Choroid plexus epithelial cell (primary cell): ENCODE data around the gene OSTF1.

Experiments used
- DNase-seq: peaks from one replicate; pipeline ENCODE4 v3.0.0-alpha.2; 2010; ENCODE audit warnings: low read depth
- H3K4me3 ChIP-seq: 2 replicates; pipeline ENCODE4 v1.5.1; 2011; ENCODE audit warnings: low read depth, mild to moderate bottlenecking, control low read depth, low read length, moderate library complexity
- CTCF ChIP-seq: conservative IDR thresholded peaks from 2 replicates; pipeline ENCODE4 v1.5.1; 2011; ENCODE audit warnings: low read depth, mild to moderate bottlenecking, control low read depth, inconsistent platforms, low read length, moderate library complexity

Gene OSTF1

GRCh38 chr9:75156858-75157257, 68.5 kb downstream of the OSTF1 start:
- no peak for TF ChIP-seq CTCF
- no peak overlapping the region for H3K4me3 ChIP-seq
- no peak for DNase-seq

DNA sequence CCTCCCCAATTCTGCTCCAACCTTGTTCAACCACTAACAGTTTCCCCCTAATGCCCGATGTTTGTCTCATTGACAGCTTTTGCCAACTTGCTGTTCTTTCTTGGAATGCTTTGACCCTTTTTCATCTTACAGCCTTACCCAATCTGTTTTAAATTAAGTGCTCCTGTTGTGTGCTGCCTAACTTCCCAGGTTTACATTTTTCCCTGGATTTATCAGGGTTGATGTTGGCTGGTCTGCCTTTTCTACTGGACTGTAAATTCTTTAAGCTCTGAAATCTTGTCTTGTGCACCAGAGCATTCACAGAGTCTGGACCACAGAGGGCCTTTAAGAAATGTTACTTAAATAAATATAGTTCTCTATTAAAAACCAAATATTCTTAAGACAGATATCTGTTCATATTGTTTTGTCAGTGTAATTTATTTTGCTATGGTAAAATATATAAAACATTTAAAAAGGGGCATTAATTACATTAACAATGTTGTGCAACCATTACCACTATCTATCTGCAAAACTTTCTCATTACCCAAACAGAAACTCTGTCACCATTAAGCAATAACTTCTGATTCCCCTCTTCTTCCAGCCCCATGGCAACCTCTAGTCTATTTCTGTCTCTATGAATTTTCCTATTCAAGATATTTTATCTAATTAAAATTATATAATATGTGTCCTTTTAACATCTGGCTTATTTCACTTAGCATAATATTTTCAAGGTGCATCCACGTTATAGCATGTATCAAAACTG, 73.0 kb downstream of the OSTF1 start:
- no peak for TF ChIP-seq CTCF
- DNase-seq = no peak
- no peak overlapping the region for H3K4me3 ChIP-seq

- no peak for DNase-seq
- no peak overlapping the region for H3K4me3 ChIP-seq
- no peak for TF ChIP-seq CTCF
Observed at GRCh38 chr9:75163764-75164163, 75.5 kb downstream of the OSTF1 start.

GRCh38 chr9:75164573-75164972, 76.3 kb downstream of the OSTF1 start:
- TF ChIP-seq CTCF = no peak
- DNase-seq = no peak

GRCh38 chr9:75167281-75167680, 79.0 kb downstream of the OSTF1 start:
- DNase-seq = no peak
- TF ChIP-seq CTCF = no peak
- no peak overlapping the region for H3K4me3 ChIP-seq

More at GRCh38 chr9:75164573-75164972, 76.3 kb downstream of the OSTF1 start:
- H3K4me3 ChIP-seq = no peak overlapping the region

DNA sequence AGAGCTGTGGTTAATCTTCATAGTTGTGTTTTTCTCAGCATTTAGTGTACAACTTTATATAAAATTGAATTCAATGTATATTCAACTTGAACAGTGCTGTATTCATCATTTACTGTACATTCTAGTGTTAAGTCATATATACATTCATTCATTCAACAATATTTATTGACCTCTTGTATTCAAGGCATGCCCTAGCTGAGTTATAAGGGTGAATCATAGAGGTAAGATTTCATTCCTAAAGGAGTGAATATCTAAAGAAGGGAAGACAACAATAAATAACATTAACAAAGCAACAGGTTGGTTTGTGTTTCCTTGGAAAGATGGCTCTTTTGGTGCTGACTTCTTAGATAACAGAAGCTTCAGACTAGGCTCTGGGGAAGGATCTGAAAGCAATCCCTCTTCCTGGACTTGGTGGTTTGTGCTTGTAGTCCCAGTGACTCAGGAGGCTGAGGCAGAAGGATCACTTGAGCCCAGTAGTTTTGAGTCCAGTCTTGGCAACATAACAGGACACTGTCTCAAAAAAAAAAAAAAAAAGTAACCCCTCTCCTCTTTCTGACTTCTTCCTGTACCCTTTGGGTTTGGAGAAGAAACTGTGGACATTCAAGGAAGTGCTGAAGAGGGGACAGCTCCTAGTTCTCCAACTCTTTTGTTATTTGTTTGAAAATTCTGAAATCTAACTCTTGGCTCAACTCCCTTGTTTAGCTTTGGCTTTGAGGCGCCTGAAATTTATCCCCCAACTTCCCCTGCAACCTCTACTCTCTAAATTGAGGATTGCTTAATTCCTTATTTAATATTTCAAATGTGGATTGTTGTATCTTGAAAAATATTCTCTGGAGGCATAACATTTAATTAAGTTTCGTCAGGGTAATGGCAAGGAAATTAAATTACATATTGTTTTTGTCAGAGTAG, 80.2 kb downstream of the OSTF1 start:
- no peak for TF ChIP-seq CTCF
- DNase-seq = no peak

More for the DNA sequence above, 80.2 kb downstream of the OSTF1 start:
- H3K4me3 ChIP-seq = no peak overlapping the region
